SK-N-SH treated with all-trans-retinoic acid at 6 μM for 48 hours (cell line): ENCODE measurements around the gene APRT.

ENCODE experiments used
- BACH2 ChIP-seq: fragments of 250-450 bp; sonication (Bioruptor Pico); IDR thresholded peaks from 2 replicates; pipeline ENCODE4 v1.9.0; 2021; ENCODE audit warnings: mild to moderate bottlenecking, borderline replicate concordance
- ESRRG ChIP-seq: fragments of 250-450 bp; sonication (Bioruptor Pico); IDR thresholded peaks from 2 replicates; pipeline ENCODE4 v1.6.1; 2021; ENCODE audit warnings: mild to moderate bottlenecking
- ISL1 ChIP-seq: fragments of 250-450 bp; sonication (Bioruptor Pico); IDR thresholded peaks from 2 replicates; pipeline ENCODE4 v2.1.2; 2022; ENCODE audit warnings: mild to moderate bottlenecking, moderate library complexity
- RARB ChIP-seq: fragments of 250-450 bp; sonication (Bioruptor Pico); IDR thresholded peaks from 2 replicates; pipeline ENCODE4 v1.8.0; 2021; ENCODE audit warnings: mild to moderate bottlenecking, moderate library complexity
- ZNF8 ChIP-seq: fragments of 450-650 bp; formaldehyde crosslinking; IDR thresholded peaks from 2 replicates; pipeline ENCODE4 v1.5.0; 2020; ENCODE audit warnings: mild to moderate bottlenecking, moderate library complexity

DNA sequence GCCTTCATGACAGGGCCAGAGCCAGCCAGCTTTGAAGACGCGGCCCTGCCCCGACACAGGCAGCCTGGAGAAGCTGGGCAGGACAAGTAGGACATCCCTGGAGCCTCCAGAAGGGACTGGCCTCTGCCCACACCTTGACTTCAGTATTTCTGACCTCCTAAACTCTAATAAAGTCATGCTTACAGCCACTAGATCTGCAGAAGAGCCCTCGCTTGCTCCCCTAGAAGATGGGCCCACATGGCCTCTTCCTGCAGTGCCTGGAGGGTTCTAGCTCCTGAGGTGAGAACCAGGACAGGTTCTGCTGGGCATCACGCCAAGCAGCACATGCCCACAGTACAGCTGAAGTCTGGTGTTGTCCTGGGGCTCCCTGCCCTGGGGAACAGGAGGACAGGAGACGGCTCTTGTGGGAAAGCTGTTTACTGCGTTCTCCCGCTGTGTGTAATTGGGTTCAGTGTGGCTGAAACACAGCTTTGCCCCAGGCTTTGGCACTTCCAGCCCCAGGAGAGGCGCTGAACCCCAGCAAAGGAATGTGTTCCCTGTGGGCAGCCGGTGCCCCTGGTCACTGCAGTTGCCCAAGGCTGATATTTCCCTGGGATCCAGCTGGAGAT, 2.6 kb downstream of the APRT start:
- TF ChIP-seq ESRRG (CRISPR knock-in tag), result no peak
- TF ChIP-seq RARB (CRISPR knock-in tag), result no peak
- TF ChIP-seq ISL1 (CRISPR knock-in tag), result no peak
- TF ChIP-seq BACH2 (CRISPR knock-in tag), result no peak
- TF ChIP-seq ZNF8, result no peak
